HG02970 (cell line): ENCODE results near the gene VSTM4.

Experiments
- ATAC-seq: cut with Tn5 transposase; IDR thresholded peaks from one replicate; pipeline ENCODE4 v1.9.1; 2021; ENCODE audit warnings: mild to moderate bottlenecking, moderate library complexity, moderate number of reproducible peaks; ENCODE audit not compliant: unreplicated experiment, low FRiP score

VSTM4 gene

DNA sequence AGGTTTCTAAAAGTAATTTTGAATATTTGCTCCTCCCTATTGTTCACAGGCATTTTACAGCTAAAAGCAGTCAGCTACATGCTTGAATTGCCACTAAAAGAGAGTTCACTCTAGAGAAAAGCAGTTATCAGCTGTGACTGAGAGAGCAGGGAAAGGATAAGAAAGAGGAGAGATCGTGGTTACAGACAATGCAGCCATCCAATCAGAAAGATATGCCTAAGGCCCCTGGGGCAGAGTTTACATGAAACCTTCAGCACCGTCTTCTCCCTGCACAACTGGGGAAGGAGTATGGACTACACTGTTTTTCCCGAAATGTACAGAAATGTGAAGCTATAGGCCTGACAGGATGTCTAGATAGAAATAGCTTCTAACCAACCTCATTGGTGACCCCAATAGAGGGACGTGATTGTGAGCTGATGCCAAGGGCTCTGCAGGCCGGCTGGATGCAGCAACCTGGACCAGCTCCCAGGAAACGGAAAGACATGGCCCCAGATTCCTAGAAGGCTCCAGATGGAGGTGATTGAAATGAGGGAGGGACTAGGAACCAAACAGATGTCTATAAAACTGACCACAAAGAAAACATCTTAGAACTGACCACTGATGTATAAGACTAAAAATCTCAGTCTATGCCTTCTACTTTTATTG, 3.2 kb upstream of the VSTM4 start:
- no peak for ATAC-seq

DNA sequence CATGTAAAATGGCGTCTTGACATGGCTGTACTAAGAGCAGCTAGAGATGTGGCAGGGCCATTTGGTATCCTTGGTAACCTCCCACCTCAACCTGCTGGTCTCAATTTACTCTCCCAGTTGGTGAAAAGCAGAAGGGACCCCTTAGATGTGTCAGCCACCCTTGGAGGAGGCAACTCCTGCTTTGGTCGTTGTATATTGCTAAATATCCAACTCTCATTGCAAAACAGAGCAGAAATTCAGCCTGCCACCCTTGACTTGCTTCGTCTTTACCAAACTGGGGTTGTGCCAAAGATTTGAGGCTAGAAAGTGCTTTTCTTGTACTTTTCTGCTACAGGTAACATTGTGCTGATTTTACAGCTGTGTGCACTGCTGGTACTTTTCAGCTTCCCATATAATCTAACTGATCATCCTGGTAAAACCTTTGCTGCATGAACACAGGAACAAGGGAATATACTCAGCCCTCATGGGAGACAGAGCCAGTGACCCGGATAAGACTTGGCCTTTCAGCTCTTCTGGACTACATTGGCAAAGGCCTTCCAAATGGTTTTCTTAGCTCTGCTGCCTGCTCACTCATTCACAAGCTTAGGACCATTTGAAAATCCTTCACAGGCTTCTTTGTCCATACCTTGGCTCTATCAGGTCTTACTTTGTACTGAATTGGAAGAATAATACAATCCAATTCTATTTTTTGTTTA, 2.2 kb upstream of the VSTM4 start:
- no peak for ATAC-seq

DNA sequence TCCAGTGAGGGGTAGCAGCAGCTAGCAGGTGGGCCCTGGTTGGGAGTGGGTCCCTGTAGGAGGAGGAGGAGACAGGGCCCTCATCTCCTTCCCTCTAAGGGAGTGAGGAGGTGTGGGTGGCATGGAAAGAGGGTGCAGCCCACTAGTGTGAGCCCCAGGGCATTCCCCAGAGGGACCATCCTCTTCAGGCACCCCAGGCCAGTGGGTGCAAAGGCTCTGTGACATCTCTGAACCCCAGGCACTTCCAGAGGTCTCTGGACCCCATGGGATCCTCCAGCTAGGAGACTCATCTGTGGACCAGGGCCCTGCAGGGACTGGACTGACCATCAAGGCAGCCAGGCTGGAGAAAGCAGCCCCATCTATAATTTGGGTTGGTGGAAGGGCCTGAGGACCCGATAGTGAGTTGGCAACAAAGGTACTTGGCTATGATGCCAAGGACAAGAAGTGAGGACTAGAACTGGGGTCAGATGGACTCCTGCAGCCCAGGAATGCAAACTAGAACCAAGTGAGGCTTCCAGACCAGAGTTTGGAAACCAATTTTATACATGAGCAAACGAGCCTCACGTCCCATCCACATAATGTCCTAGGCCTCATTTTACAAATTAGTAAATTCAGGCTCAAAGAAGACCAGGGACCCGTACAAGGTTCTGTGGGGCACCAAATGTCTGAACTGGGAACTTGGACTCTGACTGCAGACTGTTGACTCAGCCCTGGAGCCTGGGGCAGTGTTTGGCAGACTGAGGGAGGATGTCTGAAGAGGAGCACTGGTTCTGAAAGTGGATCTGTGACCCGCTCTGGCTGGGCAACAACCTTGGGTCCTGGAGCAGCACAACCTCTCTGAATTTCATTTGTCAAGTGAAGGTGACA, 1.4 kb upstream of the VSTM4 start:
- ATAC-seq: no peak

DNA sequence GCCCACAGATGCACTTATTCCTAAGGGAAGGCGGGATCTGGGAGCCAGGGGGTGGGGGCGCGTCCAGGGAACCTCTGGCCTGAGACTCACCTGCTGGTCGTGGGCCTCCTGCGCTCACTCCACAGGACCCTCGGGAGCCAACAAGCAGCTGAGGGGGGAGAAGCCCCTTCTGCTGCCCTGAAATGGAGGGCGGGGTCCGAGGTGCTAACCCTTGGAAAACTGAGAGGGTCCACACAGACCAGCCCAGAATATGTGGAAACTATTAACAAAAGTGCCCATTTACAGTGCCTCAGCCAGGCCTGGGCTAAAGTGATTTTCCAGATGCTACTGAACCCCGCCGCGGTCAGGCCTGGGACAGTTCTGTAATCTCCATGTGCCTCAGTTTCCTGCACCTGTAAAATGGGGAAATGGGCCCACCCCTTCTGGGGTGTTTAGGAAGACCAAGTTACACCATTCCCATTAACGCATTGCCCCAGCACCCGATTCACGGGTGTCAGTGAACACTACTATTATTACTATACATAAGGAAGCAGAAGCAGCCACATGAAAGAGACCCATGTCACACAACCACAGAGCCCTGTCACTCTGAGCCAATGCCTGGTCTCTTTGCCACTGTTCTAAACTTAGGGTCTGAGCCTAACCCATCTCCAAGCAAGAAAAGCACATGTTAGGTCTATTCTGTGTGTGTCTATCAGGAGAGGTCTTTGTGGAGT, 630 bp upstream of the VSTM4 start:
- no peak for ATAC-seq

DNA sequence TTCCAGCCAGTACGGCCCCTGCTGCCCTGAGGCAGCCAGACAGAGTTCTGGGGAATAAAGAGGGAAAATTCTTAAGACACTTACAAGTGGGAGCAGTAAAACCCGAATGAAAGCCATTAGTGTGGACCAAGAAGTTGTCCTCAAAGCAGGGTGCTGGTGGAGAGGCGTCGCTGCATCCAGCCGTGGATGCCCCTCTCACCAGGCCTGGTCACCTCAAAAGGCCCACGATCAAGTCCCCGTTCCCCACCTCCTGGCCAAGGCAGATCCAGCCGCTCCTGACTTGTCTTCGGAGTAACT, 656 bp downstream of the VSTM4 start:
- ATAC-seq: no peak

DNA sequence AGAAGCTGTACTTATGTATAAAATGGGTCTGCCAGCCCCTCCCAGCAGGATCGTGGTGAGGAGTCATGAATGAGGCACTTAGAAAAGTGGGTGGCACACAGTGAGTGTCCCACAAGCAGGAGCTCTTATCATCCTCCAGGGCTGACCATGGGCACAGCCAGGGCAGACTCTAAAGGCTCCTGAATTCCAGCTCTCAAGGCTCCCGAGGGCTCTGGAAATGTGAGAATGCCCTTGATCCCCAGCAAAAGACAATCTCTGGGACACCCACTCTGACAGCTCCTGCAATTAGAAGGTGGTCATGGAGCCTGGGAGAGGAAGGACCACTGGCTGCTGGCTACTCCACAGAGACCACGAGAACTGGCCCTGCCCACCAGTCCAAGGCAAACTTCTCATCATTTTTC, 1.6 kb downstream of the VSTM4 start:
- no peak for ATAC-seq

DNA sequence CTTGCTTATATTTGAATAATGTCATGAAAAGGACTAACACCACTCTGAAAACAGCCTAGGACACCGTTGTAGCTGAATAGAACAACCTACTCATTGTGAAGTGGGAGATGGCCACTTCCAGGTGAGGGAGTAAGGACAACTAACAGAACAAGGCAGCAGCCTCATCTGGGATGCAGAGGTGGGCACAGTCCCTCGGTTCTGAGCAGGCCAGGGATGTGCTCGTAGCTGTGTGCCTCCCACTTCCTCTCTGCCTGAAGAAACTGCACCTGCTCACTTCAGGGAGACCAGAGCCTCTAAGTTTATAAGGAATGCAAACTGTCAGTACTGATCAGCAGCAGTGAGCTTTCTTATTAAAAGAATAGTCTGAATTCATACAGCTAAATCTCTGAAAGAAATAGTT, 2.5 kb downstream of the VSTM4 start:
- ATAC-seq: no peak

DNA sequence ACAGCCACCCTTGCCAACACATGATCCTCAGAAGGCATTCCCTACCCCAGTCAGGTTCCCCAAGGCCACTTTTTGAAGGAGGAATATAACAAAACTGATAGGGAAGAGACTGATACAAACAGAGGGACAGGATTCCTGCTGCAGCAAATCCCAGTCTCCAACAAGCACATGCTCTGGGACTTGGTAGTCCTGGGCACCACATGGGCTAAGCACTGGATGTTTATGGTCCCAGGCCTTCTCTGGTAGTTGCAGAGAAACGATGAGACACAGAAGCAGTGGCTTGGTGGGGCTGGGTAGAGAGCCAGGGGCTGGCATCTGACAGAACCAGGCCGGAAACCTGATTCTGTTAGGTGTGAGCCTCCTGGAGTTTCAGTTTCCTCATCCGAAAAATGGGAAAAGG, 3.2 kb downstream of the VSTM4 start:
- no peak for ATAC-seq

DNA sequence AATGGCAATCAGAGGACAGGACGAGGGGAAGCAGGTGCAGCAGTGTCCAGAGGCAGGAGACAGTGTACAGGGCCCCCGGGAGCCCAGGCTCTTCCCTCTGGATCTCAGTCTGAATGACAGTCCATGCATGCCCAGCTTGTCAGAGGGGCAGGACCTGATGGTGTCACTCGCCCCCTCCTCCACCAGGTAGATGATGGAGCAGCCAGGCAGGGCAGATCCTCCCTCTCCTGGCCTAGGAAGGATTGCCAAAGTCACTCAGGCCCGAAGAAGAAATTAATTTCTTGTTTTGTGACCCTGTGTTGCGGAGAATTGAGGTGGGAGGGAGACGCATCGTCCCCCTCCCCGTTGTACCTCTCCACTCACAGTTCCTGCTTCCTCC, 4.0 kb downstream of the VSTM4 start:
- no peak for ATAC-seq

DNA sequence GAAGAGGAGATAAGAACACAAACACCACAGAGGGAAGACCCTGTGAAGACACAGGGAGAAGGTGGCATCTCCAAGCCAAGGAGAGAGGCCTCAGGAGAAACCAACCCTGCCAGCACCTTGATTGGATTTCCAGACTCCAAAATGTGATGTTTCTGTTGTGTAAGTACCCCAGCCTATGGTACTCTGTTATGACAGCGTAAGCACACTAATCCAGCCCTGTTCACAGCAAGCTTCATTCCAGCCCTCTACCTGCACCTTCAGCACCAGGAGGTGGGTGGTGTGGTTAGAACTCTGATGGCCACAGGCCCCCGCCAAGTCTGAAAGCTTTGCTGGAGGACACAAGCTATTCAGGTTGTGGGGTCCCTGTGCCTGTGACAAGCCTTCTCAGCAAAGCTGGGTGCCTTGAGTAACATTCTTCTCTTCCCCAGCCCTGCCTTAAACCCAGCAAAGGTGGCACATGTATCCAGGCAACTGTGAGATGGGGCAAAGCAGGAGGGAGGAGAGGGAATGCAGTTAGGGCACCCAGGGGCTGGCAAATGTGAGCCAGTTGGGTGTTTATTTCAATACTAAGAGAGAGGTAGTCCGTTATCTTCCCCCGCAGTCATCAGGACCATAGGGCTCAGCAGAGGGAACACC, 4.5 kb downstream of the VSTM4 start:
- ATAC-seq: no peak

DNA sequence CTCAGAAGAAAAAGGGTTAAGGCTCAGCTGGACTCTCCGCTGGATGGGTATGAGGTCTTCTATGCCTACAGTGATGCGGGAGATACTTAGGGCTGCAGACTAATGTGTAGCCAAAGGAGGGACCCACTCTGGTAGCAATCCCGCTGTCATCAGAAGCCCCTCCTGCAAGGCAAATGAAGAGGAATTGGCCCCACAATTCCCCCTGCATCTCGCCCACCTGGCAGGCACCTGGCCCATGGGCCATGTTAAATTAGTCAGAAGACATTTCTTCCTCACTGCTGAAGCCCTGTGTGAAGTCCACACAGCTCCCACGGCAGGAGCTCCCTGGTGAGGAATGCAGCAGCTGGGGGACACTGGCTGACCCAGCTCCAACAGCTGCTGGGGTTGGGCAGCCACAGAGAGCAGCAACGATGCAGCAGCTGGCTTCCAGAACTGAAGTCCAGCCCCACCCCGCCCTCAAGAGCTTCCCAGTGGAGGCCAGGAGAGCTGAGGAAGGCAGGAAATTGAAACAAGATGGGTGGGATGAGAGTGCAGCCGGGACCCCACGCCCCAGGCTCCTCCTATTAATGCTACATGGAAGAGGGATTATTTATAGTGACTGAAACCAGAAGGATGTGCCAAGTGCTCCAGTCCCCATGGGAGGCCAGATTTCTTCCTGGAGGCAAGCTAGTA, 5.5 kb downstream of the VSTM4 start:
- ATAC-seq: no peak

DNA sequence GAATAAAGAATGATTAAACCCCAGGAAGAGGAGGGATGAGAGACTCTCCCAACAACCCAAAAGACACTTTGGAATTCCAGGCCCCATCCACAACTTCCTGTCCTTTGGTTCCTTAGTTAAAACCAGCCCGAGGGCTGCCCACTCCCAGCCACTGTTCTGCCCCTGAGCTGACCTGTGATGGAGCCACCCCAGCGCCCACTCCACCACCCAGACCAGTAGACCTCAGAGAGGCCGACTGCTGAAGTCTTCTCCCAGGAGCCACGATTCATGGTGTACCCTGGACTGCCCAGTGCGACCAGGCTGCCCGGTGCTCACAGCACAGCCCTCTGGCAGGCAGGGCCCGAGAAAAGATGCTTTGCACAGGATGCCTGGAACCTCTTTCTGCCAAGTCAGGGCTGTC, 6.7 kb downstream of the VSTM4 start:
- ATAC-seq: no peak

DNA sequence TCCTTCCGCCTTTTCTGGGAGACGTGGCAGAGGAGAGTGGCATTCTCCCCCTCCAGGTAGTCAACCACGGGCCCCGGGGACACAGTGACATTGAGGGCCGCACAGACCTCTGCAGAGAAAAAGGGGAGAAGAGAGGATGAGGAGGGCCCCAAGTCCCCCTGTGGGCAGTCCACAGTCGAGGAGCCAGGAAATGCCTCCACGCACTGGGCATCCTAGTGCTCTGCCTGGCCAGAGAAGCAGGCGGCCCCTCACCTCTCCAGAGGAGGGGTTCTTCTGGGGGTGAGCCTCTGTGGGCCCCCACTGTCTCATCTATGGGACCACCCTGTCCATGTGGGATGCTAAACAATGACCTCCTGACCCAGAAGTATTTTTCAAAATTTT, 7.4 kb downstream of the VSTM4 start:
- ATAC-seq: no peak

DNA sequence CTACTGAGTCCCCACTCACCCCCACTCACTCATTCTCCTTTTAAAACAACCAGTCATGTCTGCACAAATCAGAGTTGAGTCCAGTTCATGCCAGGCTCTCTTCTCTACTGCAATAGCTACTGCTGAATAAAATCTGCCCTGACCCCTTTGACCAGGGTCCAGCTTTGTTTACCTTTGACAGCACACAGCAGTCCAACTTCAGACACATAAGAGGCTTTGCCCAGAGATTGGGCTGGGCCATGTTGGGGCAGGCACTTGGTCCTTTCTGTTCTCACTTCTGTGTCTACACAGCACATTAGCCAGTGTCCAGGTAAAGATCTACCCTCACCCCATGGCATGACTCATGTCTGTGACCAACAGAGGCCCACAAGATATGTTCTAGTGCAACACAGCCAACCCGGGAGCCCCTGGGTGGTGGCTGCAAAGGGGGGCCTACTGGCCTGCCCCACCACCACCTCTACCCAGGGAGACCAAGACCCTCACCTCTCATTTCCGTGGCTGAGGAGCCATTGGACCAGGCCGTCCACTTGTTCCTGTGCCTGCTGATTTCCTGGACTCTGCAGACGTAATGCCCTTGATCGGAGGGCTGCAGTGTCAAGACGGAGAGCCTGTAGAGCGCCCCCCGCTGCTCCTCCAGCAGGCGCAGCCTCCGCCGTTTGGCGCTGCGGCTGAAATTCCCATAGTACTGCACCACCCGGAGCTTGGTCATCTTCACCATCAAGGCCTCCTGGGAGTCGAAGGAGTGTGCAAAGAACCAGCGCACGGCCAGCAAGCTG, 8.0 kb downstream of the VSTM4 start:
- no peak for ATAC-seq

DNA sequence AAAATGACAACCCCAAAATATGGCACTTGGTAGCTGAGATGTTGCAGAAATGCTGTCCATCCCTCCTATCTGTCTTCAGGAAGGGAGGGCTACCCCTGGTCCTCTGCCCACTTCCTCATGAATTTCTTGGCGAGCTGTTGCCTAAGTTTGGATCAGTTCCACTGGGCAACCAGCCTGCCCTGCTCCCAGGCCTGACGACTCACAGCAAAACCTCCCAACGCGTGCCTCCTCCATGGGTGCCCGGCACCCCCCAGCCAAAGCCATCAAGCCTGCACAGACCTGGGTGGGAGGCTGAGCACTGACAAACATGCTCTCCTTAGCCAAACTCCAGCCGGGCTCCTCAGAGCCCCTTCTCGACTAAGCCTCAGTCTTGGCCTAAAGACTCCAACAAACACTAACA, 8.9 kb downstream of the VSTM4 start:
- no peak for ATAC-seq

DNA sequence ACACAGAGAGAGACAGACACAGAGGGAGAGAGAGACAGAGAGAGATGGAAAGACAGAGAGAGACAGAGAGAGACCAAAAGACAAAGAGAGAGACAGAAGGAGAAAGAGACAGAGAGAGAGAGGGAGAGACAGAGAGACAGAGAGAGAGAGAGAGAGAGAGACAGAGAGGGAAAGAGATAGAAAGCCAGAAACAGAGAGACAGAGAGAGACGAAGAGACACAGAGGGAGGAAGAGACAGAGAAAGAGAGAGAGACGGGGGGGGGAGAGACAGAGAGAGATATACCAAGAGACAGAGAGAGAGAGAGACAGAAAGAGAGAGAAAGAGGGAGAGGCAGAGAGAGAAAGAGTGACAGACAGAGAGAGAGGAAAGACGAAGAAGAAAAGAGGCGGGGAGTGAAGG, 10.2 kb downstream of the VSTM4 start:
- ATAC-seq: no peak

DNA sequence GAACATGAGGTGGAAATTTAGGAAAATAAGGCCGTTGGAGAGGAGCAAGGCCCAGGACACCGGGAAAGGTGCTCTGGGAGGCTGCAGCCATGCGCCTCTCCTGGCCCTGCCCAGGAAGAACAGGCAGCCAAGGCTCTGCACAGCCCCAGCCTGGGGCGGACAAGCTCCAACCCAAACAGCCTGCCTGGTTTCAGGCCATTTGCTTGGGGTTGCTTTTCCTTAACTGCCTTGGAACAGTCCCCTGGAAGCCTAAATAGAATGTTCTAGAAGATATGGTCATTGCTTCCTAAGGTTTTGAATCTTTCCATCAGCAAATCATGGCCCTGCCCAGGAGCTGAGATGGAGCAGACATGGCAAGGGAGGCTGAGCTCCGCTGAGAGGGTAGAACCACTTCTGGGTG, 11.0 kb downstream of the VSTM4 start:
- ATAC-seq: no peak

DNA sequence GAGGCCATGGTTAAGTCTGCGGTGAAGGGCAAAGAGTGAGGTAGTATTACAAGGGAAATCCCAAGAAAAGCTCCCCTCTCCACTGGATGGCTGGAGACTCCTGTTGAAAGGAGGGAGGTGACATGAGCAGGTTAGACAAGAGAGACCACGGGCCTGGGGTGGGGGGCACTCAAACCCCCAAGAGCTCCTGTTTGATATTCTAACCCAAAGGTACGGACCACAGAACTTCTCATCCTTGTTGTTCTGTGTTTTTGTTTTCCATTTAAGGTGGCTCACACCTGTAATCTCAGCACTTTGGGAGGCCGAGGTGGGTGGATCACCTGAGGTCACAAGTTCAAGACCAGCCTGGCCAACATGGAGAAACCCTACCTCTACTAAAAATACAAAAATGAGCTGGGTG, 11.6 kb downstream of the VSTM4 start:
- no peak for ATAC-seq

DNA sequence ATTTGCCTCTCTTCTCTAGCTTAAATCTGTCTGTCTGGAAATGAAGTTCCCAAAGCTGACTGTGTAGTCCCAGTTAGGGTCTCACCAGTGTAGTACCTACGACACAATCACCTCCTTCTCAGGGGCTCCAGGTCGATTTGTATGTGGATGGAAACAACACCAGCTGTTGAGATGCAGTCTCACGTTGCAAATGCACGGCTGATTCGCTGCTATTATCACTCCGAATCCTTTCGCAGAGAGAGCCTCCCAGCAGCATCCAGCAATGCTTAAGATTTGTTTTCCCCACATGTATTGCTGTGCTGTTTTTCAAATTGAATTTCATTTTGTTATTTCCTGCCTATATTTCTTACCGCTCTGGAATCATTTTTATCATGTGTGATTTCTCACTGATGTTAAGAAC, 16.3 kb downstream of the VSTM4 start:
- no peak for ATAC-seq
